NCI-H146 (cell line): ENCODE measurements around the gene FLT4.
A peak's percentile ranks its signal among the peaks of the same experiment; 100 is the strongest.

Source experiments
- DNase-seq: peaks from one replicate; lab custom pipeline; 2025; lab: John Stamatoyannopoulos, UW

The FLT4 gene

DNA sequence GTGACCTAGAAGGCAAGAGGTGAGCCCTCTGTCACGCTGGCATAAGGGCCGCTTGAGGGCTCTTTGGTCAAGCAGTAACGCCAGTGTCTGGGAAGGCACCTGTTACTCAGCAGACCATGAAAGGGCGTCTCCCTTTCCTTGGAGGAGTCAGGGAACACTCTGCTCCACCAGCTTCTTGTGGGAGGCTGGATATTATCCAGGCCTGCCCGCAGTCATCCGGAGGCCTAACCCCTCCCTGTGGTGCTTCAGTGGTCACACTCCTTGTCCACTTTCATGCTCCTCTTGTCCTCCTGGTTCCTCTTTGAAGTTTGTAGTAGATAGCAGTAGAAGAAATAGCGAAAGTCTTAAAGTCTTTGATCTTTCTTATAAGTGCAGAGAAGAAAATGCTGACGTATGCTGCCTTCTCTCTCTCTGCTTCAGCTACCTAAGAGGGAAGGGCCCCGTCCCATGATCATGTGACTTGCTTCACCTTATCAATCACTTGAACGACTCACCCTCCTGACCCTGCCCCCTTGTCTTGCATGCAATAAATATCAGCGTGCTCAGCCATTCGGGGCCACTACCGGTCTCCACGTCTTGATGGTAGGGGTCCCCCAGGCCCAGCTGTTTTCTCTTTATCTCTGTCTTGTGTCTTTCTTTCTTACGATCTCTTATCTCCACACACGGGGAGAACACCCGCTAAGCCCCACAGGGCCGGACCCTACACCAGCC is 41.4 kb downstream of the FLT4 start:
- DNase-seq, result no peak

- no peak for DNase-seq
These were observed 43.1 kb downstream of the FLT4 start for GRCh38 chr5:180606215-180606785.

- DNase-seq, result peak; percentile 14
These were observed 43.7 kb downstream of the FLT4 start for GRCh38 chr5:180605554-180606214.

GRCh38 chr5:180604271-180604670 is 45.1 kb downstream of the FLT4 start:
- DNase-seq, result no peak

GRCh38 chr5:180603076-180603594 is 46.3 kb downstream of the FLT4 start:
- no peak for DNase-seq

DNA sequence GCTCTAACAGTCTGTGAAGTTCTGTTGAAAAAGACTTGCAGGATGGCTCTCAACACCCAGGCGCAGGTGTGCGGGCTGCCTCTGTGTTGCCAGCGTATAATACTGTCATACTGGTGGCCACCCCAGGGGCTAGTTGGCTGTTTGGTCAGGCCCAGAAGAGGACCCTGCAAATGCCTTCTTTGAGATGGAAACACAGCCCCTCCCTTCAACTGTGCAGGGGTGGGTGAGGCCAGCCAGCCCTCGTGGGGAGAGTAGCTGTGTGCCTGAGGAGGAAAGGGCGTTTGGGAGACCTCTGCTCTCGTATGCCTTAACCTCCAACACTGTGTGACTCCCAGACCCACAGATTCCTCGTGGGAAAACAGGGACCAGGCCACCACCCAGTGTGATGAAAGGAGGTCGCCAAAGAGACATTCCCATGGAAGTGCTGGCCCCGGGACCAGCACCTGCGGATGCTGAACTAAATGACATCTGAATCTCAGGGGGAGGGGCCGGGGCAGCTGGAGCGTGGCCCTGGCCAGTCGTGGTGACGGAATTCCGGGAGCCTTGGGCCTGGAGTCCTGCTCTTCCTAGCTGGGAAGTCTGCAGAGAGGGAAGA is 46.8 kb downstream of the FLT4 start:
- DNase-seq, result no peak

DNA sequence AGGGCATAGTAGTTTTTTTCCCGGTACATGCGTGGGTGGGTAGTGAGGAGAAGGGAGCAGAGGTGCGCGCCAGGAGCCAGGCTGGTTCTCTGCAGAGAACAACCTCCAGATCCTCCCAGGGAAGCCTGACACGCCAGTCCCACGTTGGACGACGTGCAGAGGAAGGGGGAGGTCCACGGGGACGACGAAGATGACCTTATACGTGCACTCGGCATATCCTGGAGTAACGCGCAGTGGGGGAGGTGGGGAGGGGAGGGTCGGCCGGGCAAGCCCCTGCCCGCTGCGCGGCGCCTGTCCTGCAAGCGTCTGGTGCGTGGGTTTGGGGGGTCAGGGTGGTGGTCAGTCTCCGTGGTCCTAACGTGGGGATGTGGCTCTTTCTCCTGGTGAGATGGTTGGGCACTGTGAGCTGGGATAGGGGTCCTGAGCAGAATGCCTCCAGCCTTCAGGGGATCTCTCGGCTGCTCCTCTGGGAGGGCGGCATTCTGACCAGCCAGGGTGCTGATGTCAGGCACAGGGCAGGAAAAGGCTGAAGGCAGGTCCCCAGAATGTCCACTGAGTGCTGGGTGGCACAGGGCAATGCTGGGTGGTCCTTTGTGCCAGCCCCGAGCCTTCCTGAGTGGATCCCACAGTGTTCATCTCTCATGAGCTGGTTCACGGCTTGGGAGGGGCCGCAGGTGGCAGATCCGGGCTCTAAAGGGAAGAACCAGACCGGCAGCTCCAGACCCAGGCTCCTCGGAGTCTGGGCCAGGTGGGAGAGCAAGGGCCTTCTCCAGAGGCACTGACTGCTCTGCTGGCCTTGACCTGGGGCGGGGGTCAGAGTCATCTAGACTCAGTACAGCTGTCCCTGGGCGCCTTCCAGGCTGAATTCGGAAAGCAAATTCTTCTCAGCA is 47.6 kb downstream of the FLT4 start:
- DNase-seq, result no peak

DNA sequence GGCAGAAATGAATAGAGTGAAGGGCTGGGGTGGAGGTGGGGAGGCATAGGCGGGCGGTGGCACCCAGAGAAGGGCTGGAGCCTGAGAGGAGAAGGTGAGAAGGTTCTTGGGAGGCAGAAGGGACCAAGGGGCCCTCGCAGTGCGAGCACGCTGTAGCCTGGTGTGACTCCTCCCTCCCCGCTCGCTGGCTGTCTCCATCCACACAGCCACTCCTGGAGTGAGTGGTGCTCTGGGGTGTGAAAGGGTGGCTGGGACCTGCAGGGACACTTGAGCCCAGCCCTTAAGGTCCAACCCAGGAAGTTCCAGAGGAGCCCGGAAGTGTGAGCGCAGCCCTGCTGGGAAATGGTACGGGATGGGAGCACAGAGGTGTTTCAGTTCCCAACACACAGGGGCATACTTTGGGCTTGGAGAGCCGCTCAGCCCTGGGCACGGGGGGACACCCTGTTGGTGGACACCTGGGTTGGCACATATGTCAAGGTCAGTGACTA is 48.8 kb downstream of the FLT4 start:
- DNase-seq, result no peak

DNA sequence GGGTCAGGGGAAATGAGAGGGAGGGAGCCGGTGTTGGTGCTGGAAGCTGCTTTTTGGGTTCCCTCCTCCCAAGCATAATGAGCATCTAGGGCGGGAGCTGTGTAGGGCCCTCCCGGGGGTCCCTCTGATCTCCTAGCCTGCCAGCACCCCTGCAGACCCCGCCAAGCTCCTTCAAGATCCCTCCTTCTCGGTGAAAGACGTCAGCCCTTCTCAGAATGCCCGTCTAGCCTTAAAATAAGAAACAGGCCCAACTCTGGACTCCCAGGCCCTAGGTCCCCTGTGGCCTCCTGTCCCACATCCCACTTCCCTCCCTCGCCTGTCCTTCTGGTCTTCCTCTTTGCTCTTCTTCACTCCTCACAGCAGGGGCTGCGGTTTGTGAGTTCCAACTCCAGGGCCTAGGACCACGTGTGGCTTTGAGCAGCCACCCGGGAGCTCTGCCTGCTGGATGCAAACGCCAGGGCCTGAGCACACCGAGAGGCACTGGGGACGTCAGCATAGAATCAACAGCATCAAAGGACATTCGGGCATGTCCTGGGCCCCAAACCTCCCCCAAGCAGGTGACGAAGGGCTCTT is 49.3 kb downstream of the FLT4 start:
- no peak for DNase-seq

DNA sequence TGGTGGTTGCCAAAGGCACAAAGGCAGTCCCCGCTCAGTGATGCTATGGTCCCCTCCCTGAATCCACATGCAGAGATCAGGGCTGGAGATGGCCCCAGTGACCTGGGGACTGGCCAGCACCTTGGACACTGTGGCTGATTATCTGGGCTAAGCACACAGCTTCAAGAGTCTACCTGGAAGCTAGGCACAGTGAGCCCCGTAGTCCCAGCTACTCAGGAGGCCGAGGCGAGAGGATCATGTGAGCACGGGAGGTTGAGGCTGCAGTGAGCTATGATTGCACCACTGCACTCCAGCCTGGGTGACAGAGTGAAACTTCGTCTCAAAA is 49.8 kb downstream of the FLT4 start:
- no peak for DNase-seq

DNA sequence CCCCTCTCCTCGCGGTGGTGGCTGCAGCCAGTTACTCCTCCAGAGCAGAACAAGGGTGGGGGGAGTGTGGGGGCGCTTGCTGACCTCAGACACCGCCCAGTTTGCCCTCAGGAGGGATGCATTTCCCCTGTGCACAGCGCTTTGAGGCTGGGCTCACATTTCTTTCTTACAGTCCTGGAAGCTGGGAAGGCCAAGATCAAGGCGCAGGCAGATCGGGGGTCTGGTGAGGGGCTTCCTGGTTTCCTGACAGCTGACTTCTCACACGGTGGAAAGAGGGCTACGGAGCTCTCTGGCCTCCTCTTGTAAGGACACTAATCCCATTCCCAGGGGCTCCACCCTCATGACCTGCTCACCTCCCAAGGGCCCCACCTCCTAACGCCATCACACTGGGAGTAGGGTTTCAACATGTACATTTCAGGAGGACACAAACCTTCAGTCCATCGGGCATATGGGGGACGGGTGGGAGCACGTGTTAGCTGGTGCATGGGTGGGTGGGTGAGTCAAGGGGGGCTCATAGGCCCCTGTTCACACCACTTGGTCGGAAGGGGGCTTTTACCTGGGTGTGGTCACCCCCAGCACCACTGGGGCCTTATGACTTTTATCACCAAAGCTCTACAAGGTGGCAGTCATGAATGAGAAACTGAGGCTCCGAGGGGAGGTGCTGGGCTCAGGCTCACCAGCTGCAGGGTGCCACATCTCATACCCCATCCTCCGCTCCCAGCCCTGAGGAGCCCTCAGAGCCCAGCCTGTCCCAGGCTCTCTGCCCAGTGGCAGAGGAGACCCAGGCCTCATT is 50.4 kb downstream of the FLT4 start:
- no peak for DNase-seq

GRCh38 chr5:180598316-180598701 is 51.1 kb downstream of the FLT4 start:
- no peak for DNase-seq

GRCh38 chr5:180596668-180597231 is 52.6 kb downstream of the FLT4 start:
- DNase-seq, result peak; percentile 38

- no peak for DNase-seq
These were observed 53.2 kb downstream of the FLT4 start for GRCh38 chr5:180596115-180596667.

GRCh38 chr5:180595381-180596114 is 53.9 kb downstream of the FLT4 start:
- no peak for DNase-seq

- no peak for DNase-seq
These were observed 54.4 kb downstream of the FLT4 start for GRCh38 chr5:180595046-180595379.

GRCh38 chr5:180594311-180595045 is 54.9 kb downstream of the FLT4 start:
- DNase-seq, result no peak

GRCh38 chr5:180593446-180594206 is 55.8 kb downstream of the FLT4 start:
- DNase-seq, result no peak
